Measurements from ENCODE around the gene ARMC7.

The ARMC7 gene

DNA sequence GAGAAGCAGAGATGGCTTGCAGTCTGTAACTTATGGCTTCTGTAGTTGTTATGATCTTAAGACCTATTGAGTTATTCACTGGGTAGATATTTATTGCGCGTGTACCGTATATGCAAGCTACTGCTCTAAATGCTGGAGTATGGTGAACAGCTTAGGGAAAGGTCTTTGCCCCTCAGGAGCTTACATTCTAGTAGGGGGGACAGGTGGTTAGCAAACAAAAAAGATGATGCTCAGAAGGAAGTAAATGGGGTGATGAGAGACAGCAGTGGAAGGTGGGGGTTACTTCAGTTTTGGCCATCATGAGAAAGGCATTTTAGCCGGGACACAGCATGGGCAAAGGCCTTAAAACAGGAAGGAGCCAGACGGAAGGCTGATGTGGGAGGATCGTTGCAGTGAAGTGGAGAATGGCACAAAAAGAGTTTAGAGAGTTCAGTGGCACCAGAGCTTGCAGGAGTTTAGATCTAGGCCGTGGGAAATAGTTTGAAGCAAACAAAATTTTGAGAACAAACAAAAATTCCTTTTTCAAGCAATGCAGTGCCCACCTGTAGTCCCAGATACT is 2.1 kb downstream of the ARMC7 start:
- peaks cover 2 to 7% of the 10 kb centered on the region in 2 experiments for H3K36me3 ChIP-seq (ENCODE audit: control insufficient read depth in 1 of 2, insufficient read depth in 2 of 2, low read length in 2 of 2)
- peaks cover 2% of the 10 kb centered on the region for H3K79me2 ChIP-seq (ENCODE audit: control insufficient read depth, insufficient read depth, low read length, poor library complexity)
- no peak for DNase-seq
- no peak overlapping the region for H3K4me3 ChIP-seq (ENCODE audit: low read depth, low read length)
- H4K12ac ChIP-seq (ENCODE audit: low read depth, low read length), result no peak overlapping the region
- peaks cover 7 to 15% of the 10 kb centered on the region in 2 experiments for H3K4me1 ChIP-seq (ENCODE audit: control insufficient read depth in 1 of 2, insufficient read depth in 2 of 2, low read length in 2 of 2)
- H3K9ac ChIP-seq (ENCODE audit: low read length), result no peak overlapping the region
- H2BK5ac ChIP-seq (ENCODE audit: low read depth, low read length, poor library complexity), result no peak overlapping the region
- H2AFZ ChIP-seq (ENCODE audit: insufficient read depth, low read length, poor library complexity), result no peak overlapping the region
- H3K14ac ChIP-seq (ENCODE audit: low read length), result no peak overlapping the region
- H3K79me1 ChIP-seq (ENCODE audit: low read length), result peaks cover 8% of the 10 kb centered on the region
- H3K27me3 ChIP-seq (ENCODE audit: insufficient read depth, low read length), result no peaks in the 10 kb centered on the region
- H3K27ac ChIP-seq (ENCODE audit: low read depth, low read length), result no peak overlapping the region
- H2AK5ac ChIP-seq (ENCODE audit: low read length), result no peak overlapping the region
- no peaks in the 10 kb centered on the region for H3K9me3 ChIP-seq (ENCODE audit: insufficient read depth, low read depth, low read length)
- no peak overlapping the region for H3K23ac ChIP-seq (ENCODE audit: low read length)
- no peak overlapping the region for H3K4me2 ChIP-seq (ENCODE audit: low read length)
- H2BK12ac ChIP-seq (ENCODE audit: low read length), result no peak overlapping the region
- no peak overlapping the region for H3K4ac ChIP-seq (ENCODE audit: low read depth, low read length)
- no CpG with 5 or more reads among the region's 7 CpGs for WGBS (ENCODE audit: extremely low coverage, insufficient coverage, insufficient read length)
- no peak overlapping the region for H2BK120ac ChIP-seq (ENCODE audit: insufficient read depth, low read length, poor library complexity)
- no peak overlapping the region for H4K8ac ChIP-seq (ENCODE audit: low read depth, low read length)
- no peak overlapping the region for H4K91ac ChIP-seq (ENCODE audit: low read depth, low read length)
- no peak overlapping the region for H3K18ac ChIP-seq (ENCODE audit: low read length)

DNA sequence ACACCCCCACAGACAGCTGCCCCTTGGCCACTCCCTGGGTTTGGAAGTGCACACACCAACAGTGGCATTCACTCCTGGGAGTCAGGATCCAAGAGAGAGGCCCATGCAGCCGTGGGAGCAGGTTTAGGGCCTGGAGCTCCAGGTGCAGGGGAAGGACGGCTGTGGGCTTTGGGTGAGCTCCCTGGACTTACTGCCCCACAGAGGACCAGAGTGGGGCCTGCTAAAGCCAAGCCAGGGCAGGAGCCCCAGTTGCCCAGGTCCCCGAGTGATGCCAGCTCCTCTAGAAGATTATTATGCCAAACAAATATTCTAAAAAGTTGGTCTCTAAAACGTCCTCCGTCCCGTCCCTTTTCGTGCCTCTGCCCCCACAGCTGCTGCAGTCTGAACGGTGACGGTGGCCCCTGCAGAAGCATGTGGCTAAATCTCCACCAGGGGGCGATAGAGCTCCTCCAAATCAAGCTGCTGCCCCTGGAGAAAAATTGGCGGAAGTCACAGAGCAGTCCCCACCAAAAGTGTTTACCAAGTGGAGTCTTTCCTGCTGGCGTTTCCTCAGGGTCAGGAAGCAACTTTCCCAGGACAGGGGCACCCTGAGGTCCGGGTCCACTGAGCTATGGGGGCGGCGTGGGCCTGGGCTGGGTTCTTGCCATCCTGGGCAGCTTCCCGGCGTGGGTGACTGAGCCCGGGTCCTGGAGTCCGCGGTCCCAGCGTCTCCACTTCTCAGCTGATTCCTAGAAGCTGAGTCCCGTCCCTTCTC is 4.2 kb downstream of the ARMC7 start:
- H3K23ac ChIP-seq (ENCODE audit: low read length), result no peak overlapping the region
- H3K36me3 ChIP-seq (ENCODE audit: control insufficient read depth in 1 of 2, insufficient read depth in 2 of 2, low read length in 2 of 2), result peaks cover 4 to 14% of the 10 kb centered on the region in 2 experiments
- peak overlapping the region; percentile 28 for H3K4me2 ChIP-seq (ENCODE audit: low read length)
- H3K14ac ChIP-seq (ENCODE audit: low read length), result no peak overlapping the region
- peak overlapping the region; percentile 25 for H2BK5ac ChIP-seq (ENCODE audit: low read depth, low read length, poor library complexity)
- H3K79me1 ChIP-seq (ENCODE audit: low read length), result peaks cover 8% of the 10 kb centered on the region
- peak overlapping the region; percentile 8 for H4K91ac ChIP-seq (ENCODE audit: low read depth, low read length)
- H4K12ac ChIP-seq (ENCODE audit: low read depth, low read length), result peak overlapping the region; percentile 9
- no peak overlapping the region for H3K9ac ChIP-seq (ENCODE audit: low read length)
- no peak overlapping the region for H2BK12ac ChIP-seq (ENCODE audit: low read length)
- no peaks in the 10 kb centered on the region for H3K27me3 ChIP-seq (ENCODE audit: insufficient read depth, low read length)
- no CpG with 5 or more reads among the region's 22 CpGs for WGBS (ENCODE audit: extremely low coverage, insufficient coverage, insufficient read length)
- H2BK120ac ChIP-seq (ENCODE audit: insufficient read depth, low read length, poor library complexity), result no peak overlapping the region
- peak overlapping the region; percentile 35 for H2AFZ ChIP-seq (ENCODE audit: insufficient read depth, low read length, poor library complexity)
- peak; percentile 72 to 94 for DNase-seq
- H3K9me3 ChIP-seq (ENCODE audit: insufficient read depth, low read depth, low read length), result no peaks in the 10 kb centered on the region
- H3K4ac ChIP-seq (ENCODE audit: low read depth, low read length), result no peak overlapping the region
- H4K8ac ChIP-seq (ENCODE audit: low read depth, low read length), result peak overlapping the region; percentile 85
- no peak overlapping the region for H3K27ac ChIP-seq (ENCODE audit: low read depth, low read length)
- H3K79me2 ChIP-seq (ENCODE audit: control insufficient read depth, insufficient read depth, low read length, poor library complexity), result peaks cover 2% of the 10 kb centered on the region
- peaks cover 5 to 13% of the 10 kb centered on the region in 2 experiments for H3K4me1 ChIP-seq (ENCODE audit: control insufficient read depth in 1 of 2, insufficient read depth in 2 of 2, low read length in 2 of 2)
- H2AK5ac ChIP-seq (ENCODE audit: low read length), result no peak overlapping the region
- no peak overlapping the region for H3K4me3 ChIP-seq (ENCODE audit: low read depth, low read length)
- H3K18ac ChIP-seq (ENCODE audit: low read length), result no peak overlapping the region

DNA sequence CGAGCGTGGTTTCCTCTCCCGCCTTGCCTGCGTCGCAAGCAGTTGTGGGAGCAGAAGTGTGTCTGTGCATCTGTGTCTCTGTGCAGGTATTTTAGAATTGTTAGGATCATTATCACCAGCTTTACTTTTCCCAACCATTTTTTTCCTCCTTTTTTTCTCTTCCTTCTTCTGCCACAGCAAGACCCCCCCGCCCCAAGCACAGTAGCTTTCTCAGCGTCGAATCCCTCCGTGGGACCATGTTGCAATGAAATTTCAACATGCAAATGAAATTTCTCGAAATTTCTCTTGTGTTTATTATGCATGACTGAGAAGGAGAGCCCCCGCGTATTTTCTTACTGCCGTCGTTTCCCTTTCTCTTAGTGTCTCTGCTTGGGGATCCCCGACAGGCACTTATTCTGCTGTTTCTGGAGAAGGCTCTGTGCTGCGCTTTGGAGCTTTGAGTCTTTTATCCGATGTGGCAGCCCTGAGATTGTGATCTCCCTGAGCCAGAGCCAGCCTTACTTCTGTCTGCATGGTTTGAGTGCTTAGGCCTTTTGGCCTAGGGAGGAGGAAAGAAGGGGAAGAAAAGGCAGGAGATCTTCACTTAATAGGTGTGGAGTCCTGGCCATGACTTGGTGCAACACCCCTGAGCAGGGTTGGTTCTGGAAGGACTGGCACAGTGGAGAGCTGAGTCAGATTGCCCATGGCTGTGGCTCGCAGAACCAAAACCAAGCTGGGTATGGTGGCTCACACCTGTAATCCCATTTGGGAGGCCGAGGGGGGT is 5.0 kb downstream of the ARMC7 start:
- Histone ChIP-seq H4K91ac (ENCODE audit: low read depth, low read length) (peak overlapping the region; percentile 8), H3K79me1 (ENCODE audit: low read length) (peaks cover 6% of the 10 kb centered on the region), H3K9ac (ENCODE audit: low read length) (no peak overlapping the region), H3K27ac (ENCODE audit: low read depth, low read length) (no peak overlapping the region), H4K12ac (ENCODE audit: low read depth, low read length) (peak overlapping the region; percentile 9), H2BK120ac (ENCODE audit: insufficient read depth, low read length, poor library complexity) (no peak overlapping the region), H3K4me3 (ENCODE audit: low read depth, low read length) (no peak overlapping the region), H3K4me1 (ENCODE audit: control insufficient read depth in 1 of 2, insufficient read depth in 2 of 2, low read length in 2 of 2) (peaks cover 0 to 8% of the 10 kb centered on the region in 2 experiments), H3K14ac (ENCODE audit: low read length) (no peak overlapping the region), H3K23ac (ENCODE audit: low read length) (no peak overlapping the region), H2BK12ac (ENCODE audit: low read length) (no peak overlapping the region), H3K79me2 (ENCODE audit: control insufficient read depth, insufficient read depth, low read length, poor library complexity) (peaks cover 2% of the 10 kb centered on the region), H3K9me3 (ENCODE audit: insufficient read depth, low read depth, low read length) (no peaks in the 10 kb centered on the region), H3K36me3 (ENCODE audit: control insufficient read depth in 1 of 2, insufficient read depth in 2 of 2, low read length in 2 of 2) (peaks cover 4 to 14% of the 10 kb centered on the region in 2 experiments), H2BK5ac (ENCODE audit: low read depth, low read length, poor library complexity) (no peak overlapping the region), H2AFZ (ENCODE audit: insufficient read depth, low read length, poor library complexity) (no peak overlapping the region), H2AK5ac (ENCODE audit: low read length) (no peak overlapping the region), H3K27me3 (ENCODE audit: insufficient read depth, low read length) (no peaks in the 10 kb centered on the region), H4K8ac (ENCODE audit: low read depth, low read length) (peak overlapping the region; percentile 85), H3K18ac (ENCODE audit: low read length) (no peak overlapping the region), H3K4me2 (ENCODE audit: low read length) (no peak overlapping the region), H3K4ac (ENCODE audit: low read depth, low read length) (no peak overlapping the region)
- WGBS (ENCODE audit: extremely low coverage, insufficient coverage, insufficient read length), result no CpG with 5 or more reads among the region's 19 CpGs
- no peak for DNase-seq

DNA sequence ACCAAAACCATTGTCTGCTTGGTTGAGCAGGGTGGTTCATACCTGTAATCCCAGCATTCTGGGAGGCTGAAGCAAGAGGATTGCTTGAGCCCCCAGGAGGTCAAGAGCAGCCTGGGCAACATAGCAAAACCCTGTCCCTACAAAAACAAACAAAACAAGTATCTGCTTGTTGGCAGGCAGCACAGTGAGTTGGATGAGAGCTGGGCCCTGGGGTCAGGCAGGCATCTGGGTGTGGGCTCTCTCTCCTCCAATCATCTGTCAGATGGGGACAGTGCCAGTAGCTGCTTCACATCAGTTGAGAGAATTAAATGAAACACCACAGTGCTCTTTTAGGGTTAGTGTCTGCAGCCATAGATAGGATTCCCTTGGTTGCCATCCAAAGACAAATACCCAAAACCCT is 5.8 kb downstream of the ARMC7 start:
- Histone ChIP-seq H3K27ac (ENCODE audit: low read depth, low read length) (no peak overlapping the region), H4K12ac (ENCODE audit: low read depth, low read length) (no peak overlapping the region), H3K27me3 (ENCODE audit: insufficient read depth, low read length) (no peaks in the 10 kb centered on the region), H3K4me1 (ENCODE audit: control insufficient read depth in 1 of 2, insufficient read depth in 2 of 2, low read length in 2 of 2) (peaks cover 0 to 5% of the 10 kb centered on the region in 2 experiments), H3K23ac (ENCODE audit: low read length) (no peak overlapping the region), H4K91ac (ENCODE audit: low read depth, low read length) (no peak overlapping the region), H3K9ac (ENCODE audit: low read length) (no peak overlapping the region), H3K9me3 (ENCODE audit: insufficient read depth, low read depth, low read length) (no peaks in the 10 kb centered on the region), H4K8ac (ENCODE audit: low read depth, low read length) (no peak overlapping the region), H3K79me1 (ENCODE audit: low read length) (peaks cover 2% of the 10 kb centered on the region), H3K36me3 (ENCODE audit: control insufficient read depth in 1 of 2, insufficient read depth in 2 of 2, low read length in 2 of 2) (peaks cover 4 to 14% of the 10 kb centered on the region in 2 experiments), H2AFZ (ENCODE audit: insufficient read depth, low read length, poor library complexity) (no peak overlapping the region), H2BK5ac (ENCODE audit: low read depth, low read length, poor library complexity) (no peak overlapping the region), H3K4me2 (ENCODE audit: low read length) (no peak overlapping the region), H2AK5ac (ENCODE audit: low read length) (no peak overlapping the region), H3K18ac (ENCODE audit: low read length) (no peak overlapping the region), H3K4ac (ENCODE audit: low read depth, low read length) (no peak overlapping the region), H2BK120ac (ENCODE audit: insufficient read depth, low read length, poor library complexity) (no peak overlapping the region), H3K79me2 (ENCODE audit: control insufficient read depth, insufficient read depth, low read length, poor library complexity) (no peaks in the 10 kb centered on the region), H3K4me3 (ENCODE audit: low read depth, low read length) (no peak overlapping the region), H2BK12ac (ENCODE audit: low read length) (no peak overlapping the region), H3K14ac (ENCODE audit: low read length) (no peak overlapping the region)
- DNase-seq, result no peak

Measured in trophoblast cell (in vitro differentiated cells and primary cell).